ENCODE data around the gene KIF6.

KIF6 gene

DNA sequence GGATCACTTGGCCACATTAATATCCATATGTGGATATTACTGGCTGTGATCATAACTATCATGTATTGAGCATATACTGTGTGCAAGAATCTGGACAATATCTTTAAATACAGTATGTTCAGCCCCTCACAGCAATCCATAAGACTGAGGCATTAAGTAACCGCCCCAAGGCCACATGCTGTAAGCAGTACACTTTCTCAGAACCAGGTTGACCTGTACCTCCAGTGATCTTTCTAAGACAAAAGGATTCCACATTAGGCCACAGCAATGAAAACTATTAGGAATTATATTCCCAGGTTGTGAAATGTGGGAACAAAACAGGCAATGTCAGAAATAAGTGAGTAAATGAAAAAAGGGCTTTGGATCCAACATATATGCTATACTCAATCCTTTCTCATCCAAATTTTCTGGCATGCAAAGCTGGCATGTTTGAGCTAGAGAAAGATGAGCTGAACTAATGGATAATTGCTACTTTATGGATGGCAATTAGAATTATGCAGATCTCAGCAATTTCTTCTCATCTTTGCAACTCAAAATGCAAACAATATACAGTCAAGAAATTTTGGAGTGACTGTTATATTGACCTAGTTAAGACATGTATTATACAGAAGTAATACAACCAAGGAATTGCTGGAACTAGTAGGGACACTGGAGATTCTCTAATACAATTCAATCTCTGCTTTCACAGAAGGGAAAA lies 86.9 kb downstream of the KIF6 start:
- TF ChIP-seq, protein P1, sequence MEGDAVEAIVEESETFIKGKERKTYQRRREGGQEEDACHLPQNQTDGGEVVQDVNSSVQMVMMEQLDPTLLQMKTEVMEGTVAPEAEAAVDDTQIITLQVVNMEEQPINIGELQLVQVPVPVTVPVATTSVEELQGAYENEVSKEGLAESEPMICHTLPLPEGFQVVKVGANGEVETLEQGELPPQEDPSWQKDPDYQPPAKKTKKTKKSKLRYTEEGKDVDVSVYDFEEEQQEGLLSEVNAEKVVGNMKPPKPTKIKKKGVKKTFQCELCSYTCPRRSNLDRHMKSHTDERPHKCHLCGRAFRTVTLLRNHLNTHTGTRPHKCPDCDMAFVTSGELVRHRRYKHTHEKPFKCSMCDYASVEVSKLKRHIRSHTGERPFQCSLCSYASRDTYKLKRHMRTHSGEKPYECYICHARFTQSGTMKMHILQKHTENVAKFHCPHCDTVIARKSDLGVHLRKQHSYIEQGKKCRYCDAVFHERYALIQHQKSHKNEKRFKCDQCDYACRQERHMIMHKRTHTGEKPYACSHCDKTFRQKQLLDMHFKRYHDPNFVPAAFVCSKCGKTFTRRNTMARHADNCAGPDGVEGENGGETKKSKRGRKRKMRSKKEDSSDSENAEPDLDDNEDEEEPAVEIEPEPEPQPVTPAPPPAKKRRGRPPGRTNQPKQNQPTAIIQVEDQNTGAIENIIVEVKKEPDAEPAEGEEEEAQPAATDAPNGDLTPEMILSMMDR (IDR thresholded peaks at IDR 0.05; ENCODE audit: low read depth, low read length), result no peak
- no peak overlapping the region for H3K4me3 ChIP-seq (ENCODE audit: low read depth, low read length)

DNA sequence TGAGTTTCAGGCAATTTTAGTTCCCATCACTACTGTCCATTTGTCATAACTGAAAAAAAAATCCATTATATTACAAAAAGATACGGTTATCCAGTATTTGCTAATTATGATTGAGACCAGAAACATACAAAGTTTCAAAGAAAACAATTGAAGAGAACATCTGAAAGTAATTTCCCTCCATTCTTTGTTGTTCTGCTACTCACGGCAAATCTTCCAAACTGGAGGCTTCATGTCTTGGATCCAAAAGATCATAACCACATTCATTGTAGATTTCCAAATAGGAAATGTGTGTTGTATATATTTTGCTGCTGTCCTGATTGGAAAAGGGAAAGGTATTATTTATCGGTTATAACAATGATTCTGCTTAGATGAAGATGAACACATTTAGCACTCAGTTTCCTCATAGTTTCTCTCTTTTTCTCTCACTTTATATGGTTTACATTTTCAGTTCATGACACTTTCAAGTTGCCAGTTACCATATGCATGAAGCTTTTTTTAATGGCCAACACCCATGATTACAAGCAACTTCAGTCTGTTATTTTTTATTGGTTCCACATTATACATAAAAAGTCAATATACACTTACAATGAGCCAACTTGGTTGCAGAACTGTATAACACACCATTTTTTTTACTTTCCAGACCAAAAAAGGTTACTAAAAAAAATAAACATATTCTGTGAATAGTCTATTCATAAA lies 90.4 kb downstream of the KIF6 start:
- H3K4me3 ChIP-seq (ENCODE audit: low read depth, low read length), result no peak overlapping the region
- TF ChIP-seq, protein P1 (IDR thresholded peaks at IDR 0.05; ENCODE audit: low read depth, low read length), result no peak

DNA sequence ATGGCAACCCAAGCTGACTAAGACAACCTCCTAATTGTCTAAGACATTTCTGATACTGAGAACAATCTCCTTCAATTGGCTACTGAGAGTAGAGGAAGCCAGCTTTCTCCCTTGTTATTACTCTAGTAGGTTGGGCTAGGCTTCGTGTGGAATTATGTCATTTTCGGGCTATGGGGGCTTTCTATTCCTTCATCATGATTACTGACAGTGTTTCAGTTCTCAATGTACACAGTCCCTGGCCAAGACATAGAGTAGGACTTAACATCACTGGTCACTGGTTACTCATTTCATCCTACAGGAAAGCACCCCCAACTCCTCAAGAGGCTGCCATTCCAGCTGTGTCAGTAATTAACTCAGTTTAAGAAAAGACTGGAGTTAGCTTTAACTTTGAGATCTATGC lies 100.0 kb downstream of the KIF6 start:
- no peak overlapping the region for H3K4me3 ChIP-seq (ENCODE audit: low read depth, low read length)
- TF ChIP-seq, protein P1 (IDR thresholded peaks at IDR 0.05; ENCODE audit: low read depth, low read length), result no peak

DNA sequence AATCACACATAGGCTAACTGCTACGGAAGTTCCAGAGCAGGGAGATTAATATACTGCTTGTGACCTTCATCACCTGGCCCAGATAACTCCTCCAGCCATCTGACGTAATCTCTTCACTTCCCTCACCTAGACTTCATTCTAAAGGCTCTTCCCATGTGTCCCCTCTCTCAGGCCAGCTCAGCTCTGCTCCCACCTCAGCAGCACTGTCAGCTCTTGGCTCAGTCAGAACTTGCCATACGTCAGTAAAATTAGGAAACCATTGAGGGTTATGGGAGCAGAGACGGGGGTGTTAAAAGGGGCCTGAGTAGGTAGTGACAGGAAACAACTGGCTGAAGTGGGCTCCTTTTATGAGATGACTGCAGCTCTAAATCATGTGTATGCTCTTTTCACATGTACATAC lies 101.5 kb downstream of the KIF6 start:
- TF ChIP-seq, protein P1 (IDR thresholded peaks at IDR 0.05; ENCODE audit: low read depth, low read length), result no peak

DNA sequence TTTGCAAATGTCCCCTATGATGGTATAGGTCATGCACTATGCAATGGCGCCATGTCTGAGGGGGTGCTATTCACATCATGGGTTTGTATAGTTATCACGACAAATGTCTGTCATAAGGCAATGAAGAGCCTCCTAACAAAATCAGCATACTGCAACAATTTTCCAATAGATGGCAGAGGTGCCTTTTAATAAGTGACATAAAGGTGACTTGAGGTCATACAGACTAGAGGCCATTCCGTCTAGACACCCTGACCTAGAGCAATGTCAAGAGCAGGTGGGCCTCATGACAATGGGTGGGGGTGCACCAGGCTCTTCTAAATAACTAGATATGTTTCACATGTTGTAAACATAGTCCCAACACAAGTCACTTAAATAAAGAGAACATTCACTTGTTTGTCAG lies 107.7 kb downstream of the KIF6 start:
- TF ChIP-seq, protein P1 (IDR thresholded peaks at IDR 0.05; ENCODE audit: low read depth, low read length), result no peak

More for the DNA sequence above, 101.5 kb downstream of the KIF6 start:
- no peak overlapping the region for H3K4me3 ChIP-seq (ENCODE audit: low read depth, low read length)

DNA sequence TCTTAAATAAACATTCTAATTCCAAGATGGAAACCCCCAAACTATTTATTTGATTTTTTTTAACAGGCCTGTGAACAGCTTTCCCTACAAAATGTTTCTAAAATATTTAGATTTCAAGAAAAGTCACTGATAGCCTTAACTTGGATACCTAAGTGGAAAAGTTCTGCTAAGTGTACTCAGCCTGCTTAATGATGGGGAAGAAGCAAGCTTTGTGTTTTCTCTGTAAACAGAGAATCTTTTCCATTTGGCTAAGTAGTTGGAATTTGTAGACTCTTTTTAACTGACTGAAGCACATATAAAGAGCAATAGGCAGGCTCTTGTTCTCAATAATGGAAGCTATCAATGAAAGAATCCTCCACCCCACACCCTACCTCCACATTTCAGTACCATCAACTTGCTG lies 108.2 kb downstream of the KIF6 start:
- no peak overlapping the region for H3K4me3 ChIP-seq (ENCODE audit: low read depth, low read length)
- TF ChIP-seq, protein P1 (IDR thresholded peaks at IDR 0.05; ENCODE audit: low read depth, low read length), result no peak

More for the DNA sequence above, 107.7 kb downstream of the KIF6 start:
- no peak overlapping the region for H3K4me3 ChIP-seq (ENCODE audit: low read depth, low read length)

DNA sequence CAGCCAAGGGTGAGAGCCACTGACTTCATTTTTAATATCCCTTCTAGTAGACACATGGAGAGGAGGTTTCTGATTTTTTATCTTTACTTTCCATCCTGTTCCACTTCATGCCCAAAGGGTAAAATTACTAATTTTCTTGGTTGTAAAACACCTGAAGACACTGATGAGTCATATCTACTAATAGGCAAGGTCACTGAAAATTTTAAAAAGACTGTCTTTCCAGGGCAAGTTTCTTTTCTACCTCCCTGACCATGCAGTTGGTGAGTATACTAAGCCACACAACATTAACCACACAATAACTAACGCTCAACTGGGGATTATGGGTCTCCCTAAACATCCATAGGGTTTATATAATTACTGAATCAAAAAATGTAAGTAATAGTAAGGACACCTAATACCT lies 109.6 kb downstream of the KIF6 start:
- TF ChIP-seq, protein P1 (IDR thresholded peaks at IDR 0.05; ENCODE audit: low read depth, low read length), result no peak
- H3K4me3 ChIP-seq (ENCODE audit: low read depth, low read length), result no peak overlapping the region

Data from WI38 (cell line).